GM12878 (cell line): ENCODE data around the gene LONP1. TPM values are rescaled to one million over a fixed set of nuclear protein-coding genes. Genes with fewer than 3 reads are reported as not detected.

Source experiments
- ATAC-seq: fragments of 200-7000 bp; cut with Tn5 transposase; 3 replicates; pipeline ENCODE4 v1.9.1; 2020; ENCODE audit warnings: mild to moderate bottlenecking, moderate library complexity
- BruUV-seq: library from RNA; stranded (reverse); fragments of 400-500 nt; replicated peaks from 2 replicates; lab custom pipeline; 2021; lab: Mats Ljungman, UMichigan
- CTCF ChIA-PET: fragments of 300-600 bp; sonication (Branson Sonifier 250); formaldehyde crosslinking; extraction: SDS; loops from one replicate; lab custom pipeline; 2021; ENCODE audit warnings: inconsistent platforms; lab: Yijun Ruan, JAX
- POLR2A ChIA-PET: fragments of 350-600 bp; formaldehyde crosslinking; extraction: SDS; loops from one replicate; lab custom pipeline; 2021; ENCODE audit warnings: inconsistent platforms; lab: Charles Lee
- RAD21 ChIA-PET: fragments of 300-600 bp; sonication (Branson Sonifier 250); formaldehyde crosslinking; loops from one replicate; lab custom pipeline; 2023; ENCODE audit warnings: antibody characterized with exemption; ENCODE audit not compliant: unreplicated experiment; lab: Charles Lee
- SMC1A ChIA-PET: fragments of 300-600 bp; sonication (Branson Sonifier 250); formaldehyde crosslinking; loops from one replicate; lab custom pipeline; 2023; ENCODE audit not compliant: unreplicated experiment, uncharacterized antibody; lab: Charles Lee
- DNase-seq: peaks from one replicate; pipeline ENCODE4 v3.0.0-alpha.2; 2011; ENCODE audit warnings: low read depth, low spot score
- FAIRE-seq: peaks from 3 replicates; lab custom pipeline; 2011; peaks lifted over from hg19 to GRCh38; lab: Jason Lieb, UNC
- H2AFZ ChIP-seq: 2 replicates; pipeline ENCODE4 v1.6.0; 2011; ENCODE audit warnings: low read depth, low read length, control low read depth; ENCODE audit not compliant: control insufficient read depth
- H3K27ac ChIP-seq: 2 replicates; pipeline ENCODE4 v1.5.1; 2011; ENCODE audit warnings: control low read depth; ENCODE audit not compliant: control insufficient read depth, insufficient read depth
- H3K27me3 ChIP-seq, 2 experiments: replicated peaks in 1 of 2; 2 replicates each; pipeline versions ENCODE4 v1.6.0 to v1.6.1; 2011; ENCODE audit warnings: low read length in 1 of 2; ENCODE audit not compliant: control insufficient read depth in 2 of 2, insufficient read depth in 2 of 2
- H3K36me3 ChIP-seq, 2 experiments: 2 replicates each; pipeline ENCODE4 v1.5.1; 2011; ENCODE audit warnings: low read length in 1 of 2; ENCODE audit not compliant: control insufficient read depth in 2 of 2, insufficient read depth in 2 of 2
- H3K4me1 ChIP-seq: 2 replicates; pipeline ENCODE4 v1.6.1; 2011; ENCODE audit warnings: mild to moderate bottlenecking, low read length, moderate library complexity, mixed read lengths; ENCODE audit not compliant: control insufficient read depth, insufficient read depth
- H3K4me2 ChIP-seq: 2 replicates; pipeline ENCODE4 v1.6.0; 2011; ENCODE audit warnings: control low read depth; ENCODE audit not compliant: control insufficient read depth, insufficient read depth
- H3K4me3 ChIP-seq: fragments of 200-600 bp; sonication (generic); 2 replicates; pipeline ENCODE4 v1.5.1; 2016
- H3K79me2 ChIP-seq: 2 replicates; pipeline ENCODE4 v1.6.0; 2011; ENCODE audit warnings: low read length; ENCODE audit not compliant: control insufficient read depth, insufficient read depth
- H3K9ac ChIP-seq: 2 replicates; pipeline ENCODE4 v1.8.0; 2011; ENCODE audit warnings: low read length, control low read depth, mixed read lengths; ENCODE audit not compliant: control insufficient read depth, insufficient read depth
- H3K9me3 ChIP-seq: replicated peaks from 3 replicates; pipeline ENCODE4 v1.5.1; 2011; ENCODE audit warnings: mild to moderate bottlenecking, low read length; ENCODE audit not compliant: control insufficient read depth, insufficient read depth
- H4K20me1 ChIP-seq: 2 replicates; pipeline ENCODE4 v1.6.0; 2011; ENCODE audit not compliant: control insufficient read depth, insufficient read depth
- CREB1 ChIP-seq: IDR thresholded peaks from 2 replicates; pipeline ENCODE4 v1.6.1; 2012; ENCODE audit warnings: low read depth, mild to moderate bottlenecking, inconsistent platforms
- HDAC6 ChIP-seq: fragments of 200-600 bp; sonication (generic); IDR thresholded peaks from one replicate; pipeline ENCODE4 v1.8.0; 2017; ENCODE audit warnings: antibody characterized with exemption; ENCODE audit not compliant: unreplicated experiment
- IKZF2 ChIP-seq, 2 experiments: fragments of 450-650 bp; IDR thresholded peaks; 2 replicates each; pipeline ENCODE4 v1.6.1; 2017; ENCODE audit warnings: mild to moderate bottlenecking in 2 of 2, moderate library complexity in 2 of 2
- IRF5 ChIP-seq: fragments of 450-650 bp; IDR thresholded peaks from 2 replicates; pipeline ENCODE4 v1.6.1; 2017; ENCODE audit warnings: borderline replicate concordance
- MXI1 ChIP-seq: fragments of 150-350 bp; IDR thresholded peaks from 2 replicates; pipeline ENCODE4 v1.6.1; 2011; ENCODE audit warnings: low read depth, mild to moderate bottlenecking, inconsistent platforms, low read length, improper control_type of control experiment
- MYB ChIP-seq: fragments of 150-350 bp; IDR thresholded peaks from 2 replicates; pipeline ENCODE4 v1.6.1; 2014; ENCODE audit warnings: mild to moderate bottlenecking, low read depth, low read length, borderline replicate concordance
- NFYB ChIP-seq: IDR thresholded peaks from 2 replicates; pipeline ENCODE4 v1.6.1; 2011; ENCODE audit warnings: low read depth, mild to moderate bottlenecking, low read length, improper control_type of control experiment, moderate library complexity; ENCODE audit not compliant: insufficient read depth
- NKRF ChIP-seq: fragments of 450-650 bp; conservative IDR thresholded peaks from 2 replicates; pipeline ENCODE4 v1.6.1; 2017; ENCODE audit warnings: mild to moderate bottlenecking, moderate library complexity
- RAD51 ChIP-seq: fragments of 450-650 bp; IDR thresholded peaks from 2 replicates; pipeline ENCODE4 v1.6.1; 2016; ENCODE audit warnings: moderate library complexity, mild to moderate bottlenecking, inconsistent platforms
- RBBP5 ChIP-seq: fragments of 200-600 bp; sonication (generic); conservative IDR thresholded peaks from 2 replicates; pipeline ENCODE4 v1.6.1; 2016
- STAT3 ChIP-seq: IDR thresholded peaks from 2 replicates; pipeline ENCODE4 v1.6.1; 2011; ENCODE audit warnings: low read depth, low read length, improper control_type of control experiment
- SUPT20H ChIP-seq: IDR thresholded peaks from 2 replicates; pipeline ENCODE4 v1.6.1; 2011; ENCODE audit warnings: low read depth, mild to moderate bottlenecking, low read length, moderate library complexity, borderline replicate concordance; ENCODE audit not compliant: control insufficient read depth
- TCF3 ChIP-seq: IDR thresholded peaks from 2 replicates; pipeline ENCODE4 v1.6.1; 2012; ENCODE audit warnings: low read depth, mild to moderate bottlenecking, low read length, borderline replicate concordance; ENCODE audit not compliant: insufficient read depth
- WGBS: methylation state at CpG from one replicate; pipeline ENCODE4 v1.1.6; 2016; ENCODE audit warnings: low lambda C conversion rate; ENCODE audit not compliant: insufficient replicate concordance, insufficient coverage; ENCODE audit errors: missing lambda C conversion rate; 5-methylcytosine and 5-hydroxymethylcytosine counted together
- in situ Hi-C: fragments of 300-500 bp; cut with MboI; formaldehyde crosslinking; loops from 9 replicates; pipeline ENCODE4 v1.14.3; 2018; ENCODE audit warnings: mixed read lengths
- intact Hi-C: fragments of 100-400 bp; cut with micrococcal nuclease; formaldehyde crosslinking; loops from one replicate; pipeline ENCODE4 v1.14.2; 2022; ENCODE audit not compliant: unreplicated experiment
- polyA plus RNA-seq, 11 experiments: library from polyadenylated mRNA; depleted of rRNA in 4 of 11; unstranded in 6 of 11; stranded (reverse) in 5 of 11; fragments of >200 nt; fragmentation: Nextera tagmentation in 4 of 11; fragmentation: Illumina TruSeq in 1 of 11; extraction: Ambion mirVana in 4 of 11; extraction: Trizol in 1 of 11; gene quantifications; 1 replicate in 1 of 11; 2 replicates in 10 of 11; pipeline versions ENCODE4 v1.2.1 to v1.2.3, GENCODE V29; 2011 to 2016; ENCODE audit warnings: inconsistent platforms in 2 of 11, missing spikeins in 2 of 11, low read depth in 1 of 11
- total RNA-seq, 4 experiments: library from RNA; depleted of rRNA in 3 of 4; stranded (reverse); fragments of >200 nt in 3 of 4; fragmentation: Illumina TruSeq in 1 of 4; extraction: Trizol in 1 of 4; gene quantifications; 2 replicates each; pipeline versions ENCODE4 v1.2.1 to v1.2.3, GENCODE V29; 2013 to 2021

Gene LONP1
- total and polyA plus RNA-seq, 10 of the 15 experiments (the other 5 are each of a cell fraction or from before 2014, with no cell fraction given) = 0.61 to 136 (median 59.5) TPM

GRCh38 chr19:5646703-5647102 is 73.2 kb downstream of the LONP1 start:
- no peak overlapping the region for H3K4me2 ChIP-seq
- no peak overlapping the region for H2AFZ ChIP-seq
- H3K27ac ChIP-seq = no peak overlapping the region
- H3K9ac ChIP-seq = no peak overlapping the region
- SMC1A ChIA-PET = no interaction called here
- peaks cover 45 to 64% of the 10 kb centered on the region in 2 experiments for H3K36me3 ChIP-seq
- RAD21 ChIA-PET = no interaction called here
- in situ Hi-C loops (no loop called here), intact Hi-C loops (no loop called here)
- POLR2A ChIA-PET = no interaction called here
- H3K4me1 ChIP-seq = no peaks in the 10 kb centered on the region
- CTCF ChIA-PET = no interaction called here
- no peaks in the 10 kb centered on the region for H3K27me3 ChIP-seq
- BruUV-seq = no TSS peak
- no peak for FAIRE-seq
- 49% methylated on average over 4 of the region's 4 CpGs for WGBS
- H3K79me2 ChIP-seq = peaks cover 8% of the 10 kb centered on the region
- peaks cover 13% of the 10 kb centered on the region for H4K20me1 ChIP-seq
- H3K9me3 ChIP-seq = no peaks in the 10 kb centered on the region
- DNase-seq = no peak
- TF ChIP-seq NFYB = no peak
- no peak for TF ChIP-seq MXI1
- TF ChIP-seq MYB = no peak
- TF ChIP-seq TCF3 = no peak
- no peak for TF ChIP-seq RBBP5
- TF ChIP-seq CREB1 = no peak
- no peak for ATAC-seq
- no peak overlapping the region for H3K4me3 ChIP-seq

- in situ Hi-C loops (no loop called here), intact Hi-C loops (no loop called here)
- WGBS = 91% methylated on average over 5 of the region's 5 CpGs
- no peak for FAIRE-seq
- Histone ChIP-seq H3K4me2 (no peak overlapping the region), H3K27me3 (no peaks in the 10 kb centered on the region), H3K4me3 (no peak overlapping the region), H3K79me2 (peaks cover 19% of the 10 kb centered on the region), H3K9me3 (no peaks in the 10 kb centered on the region), H3K4me1 (no peaks in the 10 kb centered on the region), H4K20me1 (peaks cover 13% of the 10 kb centered on the region), H3K27ac (no peak overlapping the region), H3K9ac (no peak overlapping the region), H2AFZ (no peak overlapping the region), H3K36me3 (peaks cover 43 to 67% of the 10 kb centered on the region in 2 experiments)
- ChIA-PET RAD21 (no interaction called here), POLR2A (no interaction called here), CTCF (interaction anchor here (0.9 to 1.4 kb wide), 3 partner anchors 12 to 44 kb away, joined by 3 to 5 read pairs (median 3); partner anchors contain the start of gene RPL36), SMC1A (no interaction called here)
- BruUV-seq = no TSS peak
- ATAC-seq = no peak
- no peak for DNase-seq
- TF ChIP-seq NKRF = no peak
- no peak for TF ChIP-seq SUPT20H
- no peak for TF ChIP-seq RAD51
- no peak for TF ChIP-seq STAT3
- TF ChIP-seq HDAC6 = no peak
- no peak for TF ChIP-seq IRF5
- no peak for TF ChIP-seq IKZF2 (IDR thresholded peaks at IDR 0.05)
These were observed 74.5 kb downstream of the LONP1 start for GRCh38 chr19:5645409-5645808.
